ENCODE measurements around the gene HOXA7. TPM values are rescaled to one million over a fixed set of nuclear protein-coding genes. Genes with fewer than 3 reads are reported as not detected.

HOXA7 gene
- total and polyA plus RNA-seq, 11 donors = 0.29 TPM; not detected in 10

- peaks cover 4 to 50% (median 23%) of the 10 kb centered on the region in 12 donors for H3K4me1 ChIP-seq
- 2 to 4% (median 3%) methylated on average over 6 of the region's 6 CpGs for WGBS, 4 donors
- no peak overlapping the region for H3K4me3 ChIP-seq
- H3K27ac ChIP-seq = peak overlapping the region in 1 of 12 donors; percentile 91
- DNase-seq = peak in 4 of 5 donors; percentile 69 to 86 (median 74)
- H3K27me3 ChIP-seq = peaks cover 83 to 98% (median 91%) of the 10 kb centered on the region in 9 donors
- TF ChIP-seq CTCF (IDR thresholded peaks at IDR 0.05) (peak; percentile 55 to 85 (median 74)), POLR2A (IDR thresholded peaks at IDR 0.05) (no peak)
- H3K36me3 ChIP-seq = no peaks in the 10 kb centered on the region
- peak in 2 of 4 donors; percentile 54 to 70 for ATAC-seq
- H3K9me3 ChIP-seq = no peaks in the 10 kb centered on the region
- intact Hi-C loops (cut with DNase I) = loop anchor here (2.0 to 10.0 kb wide), 14 partner anchors 381 to 901 kb away; no protein-coding TSS in a partner anchor
Observed at GRCh38 chr7:27196287-27196767, 39.9 kb upstream of the HOXA7 start.

GRCh38 chr7:27194686-27195379 lies 38.4 kb upstream of the HOXA7 start:
- 32 to 39% (median 35%) methylated on average over 9 of the region's 9 CpGs for WGBS, 4 donors
- Histone ChIP-seq H3K27me3 (peaks cover 83 to 98% (median 93%) of the 10 kb centered on the region in 9 donors), H3K4me1 (peaks cover 0 to 40% (median 15%) of the 10 kb centered on the region in 12 donors), H3K4me3 (peak overlapping the region in 1 of 12 donors; percentile 4), H3K36me3 (no peaks in the 10 kb centered on the region), H3K27ac (peak overlapping the region in 1 of 12 donors; percentile 91), H3K9me3 (no peaks in the 10 kb centered on the region)
- ATAC-seq = no peak
- no peak for DNase-seq
- no peak for TF ChIP-seq CTCF (IDR thresholded peaks at IDR 0.05)
- TF ChIP-seq POLR2A (IDR thresholded peaks at IDR 0.05) = no peak
- intact Hi-C loops (cut with DNase I) = loop anchor here (5.0 to 10.0 kb wide), 12 partner anchors 382 to 902 kb away; no protein-coding TSS in a partner anchor

- peaks cover 85 to 100% (median 98%) of the 10 kb centered on the region in 9 donors for H3K27me3 ChIP-seq
- intact Hi-C loops (cut with DNase I) = loop anchor here in 8 of 10 donors (10.0 kb wide), 5 partner anchors 591 to 901 kb away; no protein-coding TSS in a partner anchor
- no peaks in the 10 kb centered on the region for H3K9me3 ChIP-seq
- TF ChIP-seq POLR2A (IDR thresholded peaks at IDR 0.05) = no peak
- no peak for TF ChIP-seq CTCF (IDR thresholded peaks at IDR 0.05)
- 29 to 50% (median 40%) methylated on average over 2 of the region's 2 CpGs for WGBS, 4 donors
- ATAC-seq (no peak), DNase-seq (no peak)
- no peaks in the 10 kb centered on the region for H3K36me3 ChIP-seq
- peak overlapping the region in 1 of 12 donors; percentile 4 for H3K4me3 ChIP-seq
- peaks cover 0 to 38% (median 15%) of the 10 kb centered on the region in 12 donors for H3K4me1 ChIP-seq
- H3K27ac ChIP-seq = peak overlapping the region in 1 of 12 donors; percentile 91
Observed at GRCh38 chr7:27194002-27194352, 37.5 kb upstream of the HOXA7 start.

- TF ChIP-seq POLR2A (IDR thresholded peaks at IDR 0.05) (no peak), CTCF (IDR thresholded peaks at IDR 0.05) (no peak)
- H3K27ac ChIP-seq = peak overlapping the region in 1 of 12 donors; percentile 91
Observed at GRCh38 chr7:27193335-27194001, 37.0 kb upstream of the HOXA7 start.

More at GRCh38 chr7:27193335-27194001, 37.0 kb upstream of the HOXA7 start:
- WGBS, 4 donors = 12 to 21% (median 18%) methylated on average over 29 of the region's 29 CpGs
- ATAC-seq (no peak), DNase-seq (no peak)
- Histone ChIP-seq H3K9me3 (no peaks in the 10 kb centered on the region), H3K4me1 (peaks cover 0 to 38% (median 17%) of the 10 kb centered on the region in 12 donors), H3K4me3 (peak overlapping the region in 8 of 12 donors; percentile 2 to 51 (median 30)), H3K36me3 (no peaks in the 10 kb centered on the region), H3K27me3 (peaks cover 85 to 100% (median 98%) of the 10 kb centered on the region in 9 donors)
- intact Hi-C loops (cut with DNase I) = loop anchor here in 8 of 10 donors (10.0 kb wide), 5 partner anchors 591 to 901 kb away; no protein-coding TSS in a partner anchor

Measured in heart left ventricle (tissue), 16 donors.